HepG2 (cell line): ENCODE data around the gene RREB1. TPM values are rescaled to one million over a fixed set of nuclear protein-coding genes. Genes with fewer than 3 reads are reported as not detected.

Source experiments
- GATA4 ChIP-seq: sonication (generic); IDR thresholded peaks from 2 replicates; pipeline ENCODE4 v1.6.1; 2016; ENCODE audit warnings: antibody characterized with exemption, low read depth, borderline replicate concordance
- HNRNPK ChIP-seq: fragments of 200-400 bp; formaldehyde crosslinking; IDR thresholded peaks from 2 replicates; pipeline ENCODE4 v1.6.1; 2018; ENCODE audit warnings: low read length, low read depth, moderate library complexity, mild to moderate bottlenecking; ENCODE audit not compliant: poor library complexity, severe bottlenecking
- IKZF4 ChIP-seq: sonication (generic); formaldehyde crosslinking; IDR thresholded peaks from 2 replicates; pipeline ENCODE4 v1.5.1; 2020; ENCODE audit warnings: borderline replicate concordance, mild to moderate bottlenecking, low read depth, missing genetic modification reagents; ENCODE audit errors: not compliant biosample characterization
- KAT7 ChIP-seq: IDR thresholded peaks from 2 replicates; pipeline ENCODE4 v1.6.1; 2018; ENCODE audit warnings: borderline replicate concordance, missing compliant biosample characterization
- KLF15 ChIP-seq: sonication (generic); formaldehyde crosslinking; IDR thresholded peaks from 2 replicates; pipeline ENCODE4 v1.8.1; 2023; ENCODE audit warnings: borderline replicate concordance, mild to moderate bottlenecking, inconsistent platforms, missing genetic modification reagents, mixed read lengths
- MATR3 ChIP-seq: sonication (generic); formaldehyde crosslinking; IDR thresholded peaks from 2 replicates; pipeline ENCODE4 v1.4.0; 2020; ENCODE audit warnings: missing genetic modification reagents
- MED8 ChIP-seq: sonication (generic); formaldehyde crosslinking; IDR thresholded peaks from 2 replicates; pipeline ENCODE4 v1.8.1; 2023; ENCODE audit warnings: mild to moderate bottlenecking, missing genetic modification reagents; ENCODE audit not compliant: insufficient replicate concordance
- NCOA1 ChIP-seq: sonication (generic); formaldehyde crosslinking; IDR thresholded peaks from 2 replicates; pipeline ENCODE4 v1.9.0; 2021; ENCODE audit warnings: missing genetic modification reagents
- SKI ChIP-seq: fragments of 450-650 bp; IDR thresholded peaks from one replicate; pipeline ENCODE4 v1.6.1; 2018; ENCODE audit warnings: mild to moderate bottlenecking; ENCODE audit not compliant: partially characterized antibody
- SMC3 ChIP-seq: IDR thresholded peaks from 2 replicates; pipeline ENCODE4 v1.6.1; 2011; ENCODE audit warnings: low read length, improper control_type of control experiment
- TEAD3 ChIP-seq: optimal IDR thresholded peaks from 2 replicates; pipeline ENCODE3; 2016; ENCODE audit warnings: borderline replicate concordance
- TOE1 ChIP-seq: sonication (generic); formaldehyde crosslinking; IDR thresholded peaks from 2 replicates; pipeline ENCODE4 v1.4.0; 2020; ENCODE audit warnings: mild to moderate bottlenecking, missing genetic modification reagents
- ZFP90 ChIP-seq: sonication (generic); formaldehyde crosslinking; IDR thresholded peaks from 2 replicates; pipeline ENCODE4 v1.8.0; 2022; ENCODE audit warnings: missing genetic modification reagents, mild to moderate bottlenecking, inconsistent platforms, borderline replicate concordance
- ZKSCAN8 ChIP-seq: IDR thresholded peaks from 2 replicates; pipeline ENCODE4 v1.6.1; 2016; ENCODE audit warnings: borderline replicate concordance, missing genetic modification reagents, missing compliant biosample characterization
- ZNF251 ChIP-seq: sonication (generic); formaldehyde crosslinking; IDR thresholded peaks from 2 replicates; pipeline ENCODE4 v1.9.0; 2021; ENCODE audit warnings: mild to moderate bottlenecking, missing genetic modification reagents
- ZNF274 ChIP-seq: sonication (generic); formaldehyde crosslinking; IDR thresholded peaks from 2 replicates; pipeline ENCODE4 v1.5.1; 2020; ENCODE audit warnings: mild to moderate bottlenecking, missing genetic modification reagents
- ZNF326 ChIP-seq: sonication (generic); formaldehyde crosslinking; IDR thresholded peaks from 2 replicates; pipeline ENCODE4 v1.4.0; 2020; ENCODE audit warnings: missing genetic modification reagents, borderline replicate concordance
- ZNF343 ChIP-seq: sonication (generic); formaldehyde crosslinking; IDR thresholded peaks from 2 replicates; pipeline ENCODE4 v1.4.0; 2020; ENCODE audit warnings: mild to moderate bottlenecking, missing genetic modification reagents
- polyA plus RNA-seq, 8 experiments: library from polyadenylated mRNA; depleted of rRNA in 3 of 8; stranded (reverse) in 7 of 8; unstranded in 1 of 8; fragments of >200 nt; fragmentation: Illumina TruSeq in 4 of 8; extraction: Trizol in 4 of 8; gene quantifications; 2 replicates each; pipeline versions ENCODE4 v1.2.1 to v1.2.3, GENCODE V29; 2011 to 2016; ENCODE audit warnings: low read depth in 4 of 8, missing spikeins in 1 of 8, mixed read lengths in 1 of 8; ENCODE audit not compliant: insufficient read depth in 1 of 8
- total RNA-seq, 5 experiments: library from RNA; depleted of rRNA; stranded (reverse); fragments of >200 nt; fragmentation: Illumina TruSeq; extraction: Trizol; gene quantifications; 2 replicates each; pipeline ENCODE4 v1.2.3, GENCODE V29; 2016; ENCODE audit warnings: low read depth in 1 of 5
- TF ChIP-seq, protein P1 (sequence below): sonication (generic); formaldehyde crosslinking; IDR thresholded peaks from 2 replicates; pipeline ENCODE4 v1.9.0; 2022; ENCODE audit warnings: low read depth, missing genetic modification reagents
- TF ChIP-seq, protein P2 (sequence below): sonication (generic); formaldehyde crosslinking; IDR thresholded peaks from 2 replicates; pipeline ENCODE4 v1.4.0; 2020; ENCODE audit warnings: missing genetic modification reagents, borderline replicate concordance

Gene RREB1
- total and polyA plus RNA-seq, 2 of the 13 experiments (the other 11 are each of a cell fraction or from before 2014, with no cell fraction given), result 6.1 to 23.2 TPM

DNA sequence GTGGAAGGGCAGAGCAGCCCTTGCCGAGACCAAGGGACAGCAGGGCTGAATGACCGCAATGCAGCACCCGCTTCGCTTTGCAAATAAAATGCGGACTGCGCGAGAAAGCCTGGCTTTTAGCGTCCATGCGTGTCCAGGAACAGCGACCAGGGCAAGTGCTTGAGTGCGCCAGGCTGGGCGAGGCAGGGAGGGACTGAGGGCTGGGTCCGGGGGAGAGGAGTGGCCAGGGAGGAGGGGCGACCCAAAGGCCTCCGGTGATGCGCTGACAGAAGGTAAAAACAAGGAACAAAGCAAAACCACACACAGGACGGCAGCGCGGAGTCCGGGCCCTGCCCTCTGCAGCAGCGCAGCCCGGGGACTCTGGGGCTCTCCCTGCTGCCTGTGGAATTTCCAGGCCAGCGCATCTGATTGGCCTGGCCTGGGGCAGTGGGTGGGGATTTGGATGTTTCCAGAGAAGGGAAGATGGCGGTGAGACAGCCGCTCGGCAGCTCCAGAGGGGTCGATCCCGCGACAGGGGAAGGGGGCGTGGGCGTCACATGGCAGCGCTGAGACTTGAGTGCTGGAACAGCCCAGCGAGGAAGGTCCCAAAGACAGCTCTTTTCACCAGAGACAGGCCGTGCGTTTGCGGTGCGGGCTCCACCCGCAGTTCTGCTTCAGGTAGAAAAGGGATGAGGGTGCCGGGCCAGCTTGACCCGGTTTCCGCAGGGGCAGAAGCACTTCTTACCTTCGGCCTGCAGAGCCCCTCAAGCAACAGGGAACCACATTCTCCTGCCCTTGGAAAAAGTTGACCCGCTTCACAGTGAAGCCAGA, 153.5 kb downstream of the RREB1 start (continued):
- no peak for TF ChIP-seq SMC3
- TF ChIP-seq GATA4, result peak; percentile 74
- peak; percentile 91 for TF ChIP-seq TEAD3 (CRISPR knock-in tag)
- TF ChIP-seq IKZF4 (CRISPR knock-in tag), result peak; percentile 44
- TF ChIP-seq ZNF326 (CRISPR knock-in tag), result no peak
- 0 out of 2 replicates have a peak, but pooled peaks have one; percentile 7 for TF ChIP-seq ZFP90 (CRISPR knock-in tag)
- no peak for TF ChIP-seq SKI
- TF ChIP-seq MATR3 (CRISPR knock-in tag), result no peak
- TF ChIP-seq, protein P1, sequence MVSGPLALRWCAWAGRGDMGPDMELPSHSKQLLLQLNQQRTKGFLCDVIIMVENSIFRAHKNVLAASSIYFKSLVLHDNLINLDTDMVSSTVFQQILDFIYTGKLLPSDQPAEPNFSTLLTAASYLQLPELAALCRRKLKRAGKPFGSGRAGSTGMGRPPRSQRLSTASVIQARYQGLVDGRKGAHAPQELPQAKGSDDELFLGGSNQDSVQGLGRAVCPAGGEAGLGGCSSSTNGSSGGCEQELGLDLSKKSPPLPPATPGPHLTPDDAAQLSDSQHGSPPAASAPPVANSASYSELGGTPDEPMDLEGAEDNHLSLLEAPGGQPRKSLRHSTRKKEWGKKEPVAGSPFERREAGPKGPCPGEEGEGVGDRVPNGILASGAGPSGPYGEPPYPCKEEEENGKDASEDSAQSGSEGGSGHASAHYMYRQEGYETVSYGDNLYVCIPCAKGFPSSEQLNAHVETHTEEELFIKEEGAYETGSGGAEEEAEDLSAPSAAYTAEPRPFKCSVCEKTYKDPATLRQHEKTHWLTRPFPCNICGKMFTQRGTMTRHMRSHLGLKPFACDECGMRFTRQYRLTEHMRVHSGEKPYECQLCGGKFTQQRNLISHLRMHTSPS (CRISPR knock-in tag), result peak; percentile 66
- TF ChIP-seq ZNF274 (CRISPR knock-in tag), result peak; percentile 54; the same call in 1 of the 2 replicates
- TF ChIP-seq TOE1 (CRISPR knock-in tag), result peak; percentile 85
- TF ChIP-seq ZNF251 (CRISPR knock-in tag), result 0 out of 2 replicates have a peak, but pooled peaks have one; percentile 35
- TF ChIP-seq NCOA1 (CRISPR knock-in tag), result peak; percentile 96
- TF ChIP-seq ZNF343 (CRISPR knock-in tag), result 0 out of 2 replicates have a peak, but pooled peaks have one; percentile 24
- TF ChIP-seq, protein P2, sequence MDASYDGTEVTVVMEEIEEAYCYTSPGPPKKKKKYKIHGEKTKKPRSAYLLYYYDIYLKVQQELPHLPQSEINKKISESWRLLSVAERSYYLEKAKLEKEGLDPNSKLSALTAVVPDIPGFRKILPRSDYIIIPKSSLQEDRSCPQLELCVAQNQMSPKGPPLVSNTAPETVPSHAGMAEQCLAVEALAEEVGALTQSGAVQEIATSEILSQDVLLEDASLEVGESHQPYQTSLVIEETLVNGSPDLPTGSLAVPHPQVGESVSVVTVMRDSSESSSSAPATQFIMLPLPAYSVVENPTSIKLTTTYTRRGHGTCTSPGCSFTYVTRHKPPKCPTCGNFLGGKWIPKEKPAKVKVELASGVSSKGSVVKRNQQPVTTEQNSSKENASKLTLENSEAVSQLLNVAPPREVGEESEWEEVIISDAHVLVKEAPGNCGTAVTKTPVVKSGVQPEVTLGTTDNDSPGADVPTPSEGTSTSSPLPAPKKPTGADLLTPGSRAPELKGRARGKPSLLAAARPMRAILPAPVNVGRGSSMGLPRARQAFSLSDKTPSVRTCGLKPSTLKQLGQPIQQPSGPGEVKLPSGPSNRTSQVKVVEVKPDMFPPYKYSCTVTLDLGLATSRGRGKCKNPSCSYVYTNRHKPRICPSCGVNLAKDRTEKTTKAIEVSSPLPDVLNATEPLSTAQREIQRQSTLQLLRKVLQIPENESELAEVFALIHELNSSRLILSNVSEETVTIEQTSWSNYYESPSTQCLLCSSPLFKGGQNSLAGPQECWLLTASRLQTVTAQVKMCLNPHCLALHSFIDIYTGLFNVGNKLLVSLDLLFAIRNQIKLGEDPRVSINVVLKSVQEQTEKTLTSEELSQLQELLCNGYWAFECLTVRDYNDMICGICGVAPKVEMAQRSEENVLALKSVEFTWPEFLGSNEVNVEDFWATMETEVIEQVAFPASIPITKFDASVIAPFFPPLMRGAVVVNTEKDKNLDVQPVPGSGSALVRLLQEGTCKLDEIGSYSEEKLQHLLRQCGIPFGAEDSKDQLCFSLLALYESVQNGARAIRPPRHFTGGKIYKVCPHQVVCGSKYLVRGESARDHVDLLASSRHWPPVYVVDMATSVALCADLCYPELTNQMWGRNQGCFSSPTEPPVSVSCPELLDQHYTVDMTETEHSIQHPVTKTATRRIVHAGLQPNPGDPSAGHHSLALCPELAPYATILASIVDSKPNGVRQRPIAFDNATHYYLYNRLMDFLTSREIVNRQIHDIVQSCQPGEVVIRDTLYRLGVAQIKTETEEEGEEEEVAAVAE (CRISPR knock-in tag), result peak; percentile 61; the same call in 1 of the 2 replicates
- peak; percentile 43 for TF ChIP-seq HNRNPK
- TF ChIP-seq ZKSCAN8 (CRISPR knock-in tag), result peak; percentile 60; the same call in 1 of the 2 replicates
- TF ChIP-seq KLF15 (CRISPR knock-in tag), result peak; percentile 68; the same call in 1 of the 2 replicates
- peak; percentile 36 for TF ChIP-seq MED8 (CRISPR knock-in tag)
- peak; percentile 74; the same call in 1 of the 2 replicates for TF ChIP-seq KAT7 (CRISPR knock-in tag)
